GM12872 (cell line): ENCODE results near the gene MSANTD7.

Source experiments
- TF ChIP-seq, protein P1 (sequence below): IDR thresholded peaks from 3 replicates; pipeline ENCODE4 v1.5.1; 2011; ENCODE audit warnings: low read depth, mild to moderate bottlenecking, low read length, moderate library complexity; ENCODE audit not compliant: insufficient read depth

Gene MSANTD7

DNA sequence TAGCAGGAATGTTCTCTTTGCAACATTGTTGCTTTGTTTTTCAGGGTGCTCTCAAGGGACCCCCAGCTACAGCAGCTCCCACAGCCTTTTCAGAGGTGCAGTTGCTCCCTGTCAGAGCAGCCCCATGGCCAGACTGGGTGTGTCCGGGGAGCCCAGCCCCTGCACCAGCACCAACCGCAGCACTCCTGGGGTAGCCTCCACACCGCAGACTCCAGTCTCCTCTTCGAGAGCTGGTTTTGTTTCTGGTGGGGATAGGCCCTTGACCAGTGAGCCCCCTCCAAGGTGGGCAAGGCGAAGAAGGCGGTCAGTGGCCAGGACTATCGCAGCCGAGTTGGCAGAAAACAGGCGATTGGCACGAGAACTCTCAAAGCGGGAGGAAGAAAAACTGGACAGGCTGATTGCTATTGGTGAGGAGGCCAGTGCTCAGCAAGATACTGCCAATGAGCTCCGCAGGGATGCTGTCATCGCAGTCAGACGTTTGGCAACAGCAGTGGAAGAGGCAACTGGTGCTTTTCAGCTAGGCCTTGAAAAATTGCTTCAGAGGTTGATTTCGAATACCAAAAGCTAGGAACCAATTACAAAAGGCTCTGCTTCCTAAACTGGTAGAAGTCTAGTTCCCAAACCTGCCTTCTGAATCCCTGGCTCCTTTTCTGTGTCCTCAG is 5.4 kb downstream of the MSANTD7 start:
- TF ChIP-seq, protein P1, sequence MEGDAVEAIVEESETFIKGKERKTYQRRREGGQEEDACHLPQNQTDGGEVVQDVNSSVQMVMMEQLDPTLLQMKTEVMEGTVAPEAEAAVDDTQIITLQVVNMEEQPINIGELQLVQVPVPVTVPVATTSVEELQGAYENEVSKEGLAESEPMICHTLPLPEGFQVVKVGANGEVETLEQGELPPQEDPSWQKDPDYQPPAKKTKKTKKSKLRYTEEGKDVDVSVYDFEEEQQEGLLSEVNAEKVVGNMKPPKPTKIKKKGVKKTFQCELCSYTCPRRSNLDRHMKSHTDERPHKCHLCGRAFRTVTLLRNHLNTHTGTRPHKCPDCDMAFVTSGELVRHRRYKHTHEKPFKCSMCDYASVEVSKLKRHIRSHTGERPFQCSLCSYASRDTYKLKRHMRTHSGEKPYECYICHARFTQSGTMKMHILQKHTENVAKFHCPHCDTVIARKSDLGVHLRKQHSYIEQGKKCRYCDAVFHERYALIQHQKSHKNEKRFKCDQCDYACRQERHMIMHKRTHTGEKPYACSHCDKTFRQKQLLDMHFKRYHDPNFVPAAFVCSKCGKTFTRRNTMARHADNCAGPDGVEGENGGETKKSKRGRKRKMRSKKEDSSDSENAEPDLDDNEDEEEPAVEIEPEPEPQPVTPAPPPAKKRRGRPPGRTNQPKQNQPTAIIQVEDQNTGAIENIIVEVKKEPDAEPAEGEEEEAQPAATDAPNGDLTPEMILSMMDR = no peak

DNA sequence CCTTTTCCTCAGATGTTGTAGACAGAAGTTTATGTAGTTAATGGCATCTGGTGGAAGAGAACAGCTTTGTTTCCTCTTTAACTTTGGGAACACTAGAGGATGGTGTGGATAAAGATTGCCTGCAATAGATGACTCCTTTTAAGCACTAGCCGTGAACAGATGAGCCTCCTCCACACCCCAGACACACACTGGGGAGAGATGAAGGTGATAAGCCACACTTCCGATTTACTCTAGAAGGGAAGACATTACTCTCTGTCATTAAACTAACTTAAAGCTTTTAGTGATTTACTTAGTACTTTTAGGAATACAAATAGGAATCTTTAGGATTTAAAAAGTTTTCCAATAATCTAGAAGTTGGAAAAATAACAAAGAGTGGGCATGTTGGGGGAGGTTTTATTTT is 6.8 kb downstream of the MSANTD7 start:
- TF ChIP-seq, protein P1 = no peak

DNA sequence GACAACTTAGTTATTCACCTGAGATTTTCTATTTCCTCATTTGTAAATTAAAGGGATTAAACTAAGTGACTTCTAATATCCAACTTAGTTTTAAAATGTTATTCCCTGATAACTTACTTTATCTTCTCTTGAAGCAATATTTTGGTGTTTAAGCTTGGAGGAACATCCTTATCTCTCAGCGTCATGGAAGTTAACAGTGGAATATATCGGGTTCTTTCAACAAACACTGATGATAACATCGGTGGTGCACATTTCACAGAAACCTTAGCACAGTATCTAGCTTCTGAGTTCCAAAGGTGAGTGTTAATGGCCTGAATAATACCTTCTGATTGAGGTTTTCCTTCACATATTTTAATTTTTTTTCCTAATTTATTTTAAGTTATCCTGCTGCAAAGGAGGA is 14.1 kb downstream of the MSANTD7 start:
- TF ChIP-seq, protein P1 = no peak

DNA sequence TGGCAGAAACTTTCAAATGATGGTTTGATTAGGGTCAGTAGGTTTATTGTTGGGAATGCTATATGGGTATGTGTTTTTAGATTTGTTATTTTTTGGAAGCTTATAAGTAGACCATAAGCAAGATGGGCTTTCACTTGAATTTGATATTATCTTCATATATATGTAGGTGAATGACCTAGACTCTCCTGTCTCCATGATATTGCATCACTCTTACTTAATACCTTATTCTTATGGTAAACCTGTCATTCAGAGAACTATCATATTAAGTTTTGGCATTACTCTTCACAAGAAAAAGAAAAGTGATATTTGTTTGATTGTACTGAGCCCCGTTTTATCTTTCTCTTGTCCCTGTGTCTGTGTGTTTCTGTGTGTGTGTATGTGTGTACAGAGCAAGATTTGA is 17.3 kb downstream of the MSANTD7 start:
- TF ChIP-seq, protein P1 = no peak

DNA sequence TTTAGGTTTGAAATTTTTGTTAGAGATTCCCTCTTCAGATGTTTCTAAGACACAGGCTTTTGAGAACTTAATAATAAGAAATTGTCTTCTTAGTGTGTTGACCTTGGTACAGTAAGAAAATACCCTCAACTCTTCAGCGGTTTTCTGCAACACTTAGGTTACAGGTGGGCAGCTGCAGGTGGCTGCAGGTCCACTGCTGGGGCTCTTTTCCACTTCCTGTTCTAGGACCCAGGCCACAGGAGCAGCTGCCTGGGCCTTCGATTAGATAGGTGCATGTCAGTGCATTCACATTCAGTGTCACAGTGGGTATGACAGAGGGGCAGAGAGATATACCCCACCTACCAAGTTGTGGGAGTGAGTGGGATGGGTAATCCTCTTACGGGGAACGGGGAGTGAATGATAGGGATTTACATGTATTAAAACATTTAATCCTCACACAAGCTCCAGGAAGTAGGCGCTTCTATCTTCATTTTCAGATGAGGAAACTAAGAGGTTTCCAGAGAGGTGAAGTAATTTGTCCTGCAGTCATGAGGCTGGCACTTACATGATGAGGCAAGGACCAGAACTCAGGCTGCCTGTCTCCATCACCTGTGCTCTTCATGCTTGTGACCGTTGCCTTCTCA is 20.3 kb downstream of the MSANTD7 start:
- TF ChIP-seq, protein P1 = no peak

DNA sequence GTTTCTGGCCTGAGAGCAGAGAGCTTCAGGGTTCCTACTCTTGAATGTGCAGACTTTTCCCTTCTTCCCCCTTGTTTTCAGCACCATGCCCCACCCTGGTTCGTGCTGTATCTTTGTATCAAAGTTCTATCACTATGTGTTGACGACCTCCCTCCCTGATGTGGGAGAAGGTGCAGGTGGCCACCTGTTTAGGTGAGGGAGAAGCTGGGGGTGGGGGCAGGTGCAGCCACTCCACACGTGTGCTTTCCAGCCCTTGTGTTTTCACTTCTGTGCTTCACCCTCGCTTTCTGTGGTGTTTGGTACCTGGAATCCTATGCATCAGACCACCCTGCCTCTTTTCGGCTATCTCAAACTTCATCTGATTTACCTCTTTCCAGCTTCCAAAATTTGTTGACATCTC is 20.9 kb downstream of the MSANTD7 start:
- TF ChIP-seq, protein P1 = no peak

DNA sequence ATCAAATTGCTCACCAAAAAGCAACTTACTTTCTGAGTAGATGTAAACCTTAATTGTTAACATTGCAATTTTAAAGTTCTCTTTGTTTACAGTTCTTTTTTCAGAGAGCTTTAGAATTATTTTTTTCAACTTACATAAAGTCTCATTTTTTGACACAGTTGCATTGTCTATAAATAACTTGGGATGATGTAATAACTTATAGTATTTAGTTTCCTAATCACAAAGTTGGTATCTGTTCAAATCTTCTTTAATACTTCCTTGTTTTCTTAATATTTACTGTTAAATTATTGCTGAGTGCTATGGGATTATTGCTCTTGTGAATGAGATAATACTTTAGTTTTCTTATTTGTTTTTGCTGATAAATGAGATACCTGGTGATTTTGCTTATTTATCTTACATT is 21.7 kb downstream of the MSANTD7 start:
- TF ChIP-seq, protein P1 = no peak

DNA sequence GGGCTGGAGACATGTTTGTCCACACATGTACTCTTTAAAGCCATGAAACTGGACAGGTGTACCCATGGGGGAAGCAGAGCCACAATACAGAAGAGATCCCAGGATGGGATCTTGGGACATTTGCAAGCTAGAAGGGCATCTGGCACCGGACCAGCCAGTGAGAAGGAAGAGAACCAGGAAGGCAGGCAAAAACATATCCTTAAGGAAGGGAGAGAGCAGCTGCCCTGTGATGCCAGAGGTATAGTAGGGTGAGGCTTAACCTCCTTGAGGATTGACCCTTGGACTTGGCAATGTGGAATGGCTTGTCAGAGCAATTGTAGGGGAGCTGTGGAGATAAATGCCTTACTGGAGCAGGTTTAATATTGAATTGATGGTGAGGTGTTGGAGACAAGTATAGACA is 22.7 kb downstream of the MSANTD7 start:
- TF ChIP-seq, protein P1 = no peak
